Breast epithelium (tissue), 4 donors: ENCODE results near the gene PDE1C. TPM values are rescaled to one million over a fixed set of nuclear protein-coding genes. Genes with fewer than 3 reads are reported as not detected.

Source experiments
- DNase-seq, 2 donors: peaks; one replicate each; pipeline ENCODE4 v3.0.0-alpha.2; 2019; ENCODE audit warnings: low spot score in 2 of 2
- H3K27ac ChIP-seq, 2 donors: fragments of 200-600 bp; sonication (generic) in 1 of 2; one replicate each; pipeline ENCODE4 v1.5.1; 2016 to 2019; ENCODE audit warnings: mild to moderate bottlenecking in 1 of 2
- H3K27me3 ChIP-seq, 2 donors: fragments of 200-600 bp; sonication (generic) in 1 of 2; one replicate each; pipeline versions ENCODE4 v1.5.1 to v1.6.0; 2017 to 2019; ENCODE audit warnings: control low read depth in 1 of 2, mild to moderate bottlenecking in 1 of 2
- H3K36me3 ChIP-seq: fragments of 200-600 bp; one replicate; pipeline ENCODE4 v1.5.1; 2019
- H3K4me1 ChIP-seq, 2 donors: fragments of 200-600 bp; sonication (generic); one replicate each; pipeline ENCODE4 v1.5.1; 2016 to 2019; ENCODE audit warnings: control low read depth in 1 of 2
- H3K4me3 ChIP-seq, 3 donors: fragments of 200-600 bp; sonication (generic); 1 replicate in 2 of 3; 2 replicates in 1 of 3; pipeline ENCODE4 v1.5.1; 2016 to 2019; ENCODE audit warnings: mild to moderate bottlenecking in 3 of 3, moderate library complexity in 2 of 3
- H3K9me3 ChIP-seq, 2 donors: fragments of 200-600 bp; sonication (generic) in 1 of 2; one replicate each; pipeline ENCODE4 v1.5.1; 2016 to 2019; ENCODE audit warnings: control low read depth in 1 of 2
- CTCF ChIP-seq, 3 donors: fragments of 450-650 bp; IDR thresholded peaks; one replicate each; pipeline ENCODE4 v1.5.1; 2016 to 2017; ENCODE audit warnings: antibody characterized with exemption in 3 of 3, mild to moderate bottlenecking in 3 of 3, moderate library complexity in 3 of 3
- POLR2A ChIP-seq: fragments of 450-650 bp; IDR thresholded peaks from one replicate; pipeline ENCODE4 v1.6.1; 2016; ENCODE audit warnings: antibody characterized with exemption, mild to moderate bottlenecking, moderate library complexity
- POLR2AphosphoS5 ChIP-seq, 3 donors: sonication (generic); formaldehyde crosslinking; IDR thresholded peaks; one replicate each; pipeline ENCODE4 v1.6.1; 2017; ENCODE audit warnings: antibody characterized with exemption in 3 of 3
- intact Hi-C: fragments of 100-400 bp; cut with DNase I; formaldehyde crosslinking; loops from one replicate; pipeline ENCODE4 v1.15.1; 2023; ENCODE audit warnings: low total_unique reads
- total RNA-seq, 3 donors: library from RNA; depleted of rRNA; stranded (reverse); fragments of >200 nt; gene quantifications; one replicate each; pipeline ENCODE4 v1.1.0, GENCODE V29; 2016

PDE1C gene
- total RNA-seq, 3 donors from 2014 or later, result 3.2 to 30.1 (median 18.7) TPM

- no peak for DNase-seq
- intact Hi-C loops, result no loop called here
These were observed 302.4 kb downstream of the PDE1C start for GRCh38 chr7:31767686-31768358.

GRCh38 chr7:31764462-31764861 is 305.7 kb downstream of the PDE1C start:
- H3K4me3 ChIP-seq, result no peak overlapping the region
- no peaks in the 10 kb centered on the region for H3K9me3 ChIP-seq
- TF ChIP-seq POLR2A (no peak), CTCF (IDR thresholded peaks at IDR 0.05) (no peak), POLR2AphosphoS5 (IDR thresholded peaks at IDR 0.05) (no peak)
- no peaks in the 10 kb centered on the region for H3K36me3 ChIP-seq
- no peaks in the 10 kb centered on the region for H3K27me3 ChIP-seq
- H3K27ac ChIP-seq, result no peak overlapping the region
- intact Hi-C loops, result no loop called here
- H3K4me1 ChIP-seq, result no peaks in the 10 kb centered on the region
- DNase-seq, result no peak

More at GRCh38 chr7:31767686-31768358, 302.4 kb downstream of the PDE1C start:
- H3K36me3 ChIP-seq, result no peaks in the 10 kb centered on the region
- H3K27ac ChIP-seq, result no peak overlapping the region
- no peak for TF ChIP-seq CTCF (IDR thresholded peaks at IDR 0.05)
- no peak for TF ChIP-seq POLR2A
- TF ChIP-seq POLR2AphosphoS5 (IDR thresholded peaks at IDR 0.05), result no peak
- H3K9me3 ChIP-seq, result no peaks in the 10 kb centered on the region
- no peaks in the 10 kb centered on the region for H3K27me3 ChIP-seq
- H3K4me3 ChIP-seq, result no peak overlapping the region
- H3K4me1 ChIP-seq, result no peaks in the 10 kb centered on the region

GRCh38 chr7:31763548-31763947 is 306.7 kb downstream of the PDE1C start:
- Histone ChIP-seq H3K27me3 (no peaks in the 10 kb centered on the region), H3K27ac (no peak overlapping the region), H3K36me3 (no peaks in the 10 kb centered on the region), H3K9me3 (no peaks in the 10 kb centered on the region), H3K4me1 (no peaks in the 10 kb centered on the region), H3K4me3 (no peak overlapping the region)
- TF ChIP-seq CTCF (IDR thresholded peaks at IDR 0.05) (no peak), POLR2AphosphoS5 (IDR thresholded peaks at IDR 0.05) (no peak), POLR2A (no peak)
- no peak for DNase-seq
- intact Hi-C loops, result no loop called here

- no peaks in the 10 kb centered on the region for H3K36me3 ChIP-seq
- intact Hi-C loops, result no loop called here
- no peaks in the 10 kb centered on the region for H3K9me3 ChIP-seq
- no peak for DNase-seq
- TF ChIP-seq POLR2A (no peak), POLR2AphosphoS5 (IDR thresholded peaks at IDR 0.05) (no peak), CTCF (IDR thresholded peaks at IDR 0.05) (no peak)
- H3K27me3 ChIP-seq, result no peaks in the 10 kb centered on the region
- H3K27ac ChIP-seq, result no peak overlapping the region
- H3K4me3 ChIP-seq, result no peak overlapping the region
- H3K4me1 ChIP-seq, result no peaks in the 10 kb centered on the region
These were observed 308.6 kb downstream of the PDE1C start for GRCh38 chr7:31761646-31762045.

- Histone ChIP-seq H3K36me3 (no peaks in the 10 kb centered on the region), H3K4me1 (no peaks in the 10 kb centered on the region), H3K27ac (no peak overlapping the region), H3K4me3 (no peak overlapping the region), H3K27me3 (no peaks in the 10 kb centered on the region), H3K9me3 (no peaks in the 10 kb centered on the region)
- intact Hi-C loops, result no loop called here
- DNase-seq, result no peak
- TF ChIP-seq POLR2AphosphoS5 (IDR thresholded peaks at IDR 0.05) (no peak), CTCF (IDR thresholded peaks at IDR 0.05) (no peak), POLR2A (no peak)
These were observed 311.5 kb downstream of the PDE1C start for GRCh38 chr7:31758755-31759154.
